HCT116 (cell line): ENCODE measurements around the gene DDX3X. TPM values are rescaled to one million over a fixed set of nuclear protein-coding genes. Genes with fewer than 3 reads are reported as not detected.
"Not testable (repeated sequence)": the region's sequence is repeated elsewhere in the genome, so short reads cannot be mapped to it uniquely, and the experiment has no call there.

ENCODE experiments used
- ATAC-seq: fragments of 200-7000 bp; cut with Tn5 transposase; 2 replicates; pipeline ENCODE4 v1.9.1; 2020; ENCODE audit warnings: mild to moderate bottlenecking, moderate library complexity
- BruUV-seq: library from RNA; stranded (reverse); fragments of 400-500 nt; replicated peaks from 2 replicates; lab custom pipeline; 2021; lab: Mats Ljungman, UMichigan
- CTCF ChIA-PET: fragments of 300-600 bp; sonication (Branson Sonifier 250); formaldehyde crosslinking; loops from one replicate; lab custom pipeline; 2021; ENCODE audit warnings: antibody characterized with exemption; lab: Charles Lee
- POLR2A ChIA-PET: fragments of 300-600, 350-600 bp; sonication (Branson Sonifier 250); formaldehyde crosslinking; loops from one replicate; lab custom pipeline; 2021; ENCODE audit warnings: antibody characterized with exemption; lab: Charles Lee
- RAD21 ChIA-PET, 2 experiments: fragments of 300-600 bp; sonication (Branson Sonifier 250); formaldehyde crosslinking; loops; one replicate each; lab custom pipeline; 2023; ENCODE audit warnings: low total read pairs in 2 of 2; ENCODE audit not compliant: uncharacterized antibody in 2 of 2, unreplicated experiment in 2 of 2, low non-redundant PET in 1 of 2; lab: Charles Lee
- DNase-seq: peaks from one replicate; pipeline ENCODE4 v3.0.0-alpha.2; 2010; ENCODE audit warnings: low read depth, low spot score
- H2AFZ ChIP-seq: fragments of 200-600 bp; shearing (Covaris generic), sonication (generic); 2 replicates; pipeline ENCODE4 v1.6.1; 2017; ENCODE audit warnings: low read depth, mixed run types, mixed read lengths, antibody characterized with exemption, low read length; ENCODE audit not compliant: poor library complexity, severe bottlenecking
- H3K27ac ChIP-seq: 2 replicates; pipeline ENCODE4 v1.5.1; 2012; ENCODE audit warnings: low read depth, low read length
- H3K27me3 ChIP-seq: fragments of 200-600 bp; sonication (generic); 2 replicates; pipeline ENCODE4 v1.6.1; 2016; ENCODE audit warnings: mixed run types, low read length, mixed read lengths; ENCODE audit not compliant: insufficient read depth
- H3K36me3 ChIP-seq, 2 experiments: fragments of 200-500 bp in 1 of 2; fragments of 200-600 bp in 1 of 2; sonication (Bioruptor generic) in 1 of 2; sonication (generic) in 1 of 2; 2 replicates each; pipeline versions ENCODE4 v1.5.1 to v1.6.1; 2014 to 2016; ENCODE audit warnings: low read length in 2 of 2, inconsistent platforms in 1 of 2, mixed read lengths in 1 of 2, mixed run types in 1 of 2; ENCODE audit not compliant: insufficient read depth in 2 of 2, control insufficient read depth in 1 of 2
- H3K4me1 ChIP-seq, 2 experiments: fragments of 200-600 bp in 1 of 2; sonication (generic) in 1 of 2; 2 replicates each; pipeline versions ENCODE4 v1.5.1 to v1.6.1; 2012 to 2017; ENCODE audit warnings: low read length in 2 of 2, inconsistent platforms in 1 of 2, mild to moderate bottlenecking in 1 of 2, mixed read lengths in 1 of 2, mixed run types in 1 of 2, moderate library complexity in 1 of 2; ENCODE audit not compliant: insufficient read depth in 2 of 2, control insufficient read depth in 1 of 2
- H3K4me2 ChIP-seq: fragments of 200-600 bp; sonication (generic); 2 replicates; pipeline ENCODE4 v1.6.1; 2017; ENCODE audit warnings: mixed run types, low read length, mixed read lengths
- H3K4me3 ChIP-seq, 2 experiments: fragments of 200-600 bp in 1 of 2; sonication (generic) in 1 of 2; replicated peaks in 1 of 2; 2 replicates each; pipeline ENCODE4 v1.5.1; 2011 to 2016; ENCODE audit warnings: low read length in 2 of 2, control low read depth in 1 of 2, low read depth in 1 of 2, mild to moderate bottlenecking in 1 of 2, mixed read lengths in 1 of 2, mixed run types in 1 of 2
- H3K79me2 ChIP-seq: fragments of 200-600 bp; sonication (generic); 2 replicates; pipeline ENCODE4 v1.6.1; 2017; ENCODE audit warnings: mild to moderate bottlenecking, mixed run types, low read length, moderate library complexity, mixed read lengths; ENCODE audit not compliant: insufficient read depth
- H3K9ac ChIP-seq: fragments of 200-600 bp; sonication (generic); 2 replicates; pipeline ENCODE4 v1.6.1; 2016; ENCODE audit warnings: low read length, mixed read lengths
- H3K9me2 ChIP-seq: fragments of 200-600 bp; sonication (generic), shearing (Covaris generic); 2 replicates; pipeline ENCODE4 v1.6.1; 2017; ENCODE audit warnings: mixed run types, mild to moderate bottlenecking, moderate library complexity; ENCODE audit not compliant: insufficient read depth
- H3K9me3 ChIP-seq, 2 experiments: fragments of 200-500 bp in 1 of 2; fragments of 200-600 bp in 1 of 2; sonication (Bioruptor generic) in 1 of 2; sonication (generic) in 1 of 2; 2 replicates each; pipeline ENCODE4 v1.6.1; 2014 to 2017; ENCODE audit warnings: low read length in 2 of 2, mixed read lengths in 2 of 2, inconsistent platforms in 1 of 2, low read depth in 1 of 2, mild to moderate bottlenecking in 1 of 2, mixed run types in 1 of 2, moderate library complexity in 1 of 2; ENCODE audit not compliant: control insufficient read depth in 1 of 2, insufficient read depth in 1 of 2
- H4K20me1 ChIP-seq: fragments of 200-600 bp; sonication (generic), shearing (Covaris generic); 2 replicates; pipeline ENCODE4 v1.6.1; 2017; ENCODE audit warnings: mixed run types, mild to moderate bottlenecking, moderate library complexity; ENCODE audit not compliant: insufficient read depth
- JUND ChIP-seq: IDR thresholded peaks from 2 replicates; pipeline ENCODE4 v1.6.1; 2012
- POLR2AphosphoS5 ChIP-seq: IDR thresholded peaks from 2 replicates; pipeline ENCODE4 v1.6.1; 2011; ENCODE audit warnings: mild to moderate bottlenecking, low read depth, low read length, moderate library complexity
- intact Hi-C: fragments of 100-400 bp; cut with micrococcal nuclease; formaldehyde crosslinking; loops from 2 replicates; pipeline ENCODE4 v1.10.0; 2022
- total RNA-seq: library from RNA; stranded (reverse); gene quantifications from one replicate; pipeline ENCODE4 v1.2.1, GENCODE V29; 2021; ENCODE audit not compliant: unreplicated experiment

The DDX3X gene
- total RNA-seq, 1 experiment from 2014 or later: 253 TPM

DNA sequence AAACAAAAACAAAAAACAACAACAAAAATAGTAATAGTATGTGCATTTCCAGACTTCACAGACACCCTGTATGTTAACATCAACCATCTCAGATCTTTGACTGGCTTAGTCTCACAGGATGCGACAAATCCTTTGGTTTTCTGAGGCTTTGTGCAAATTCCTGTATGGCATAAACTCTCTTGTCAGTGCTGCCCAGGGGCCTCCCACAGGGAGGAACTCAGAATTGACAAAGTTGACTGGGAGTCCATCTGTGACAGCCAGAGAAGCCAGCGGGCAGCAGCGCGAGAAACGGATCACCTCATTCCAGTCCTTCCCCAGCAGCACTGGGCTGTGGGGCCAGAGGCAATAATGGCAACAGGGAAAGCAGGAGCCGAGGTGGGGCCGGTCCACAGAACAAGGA, 19.1 kb upstream of the DDX3X start:
- H3K4me1 ChIP-seq: no peaks in the 10 kb centered on the region
- TF ChIP-seq POLR2AphosphoS5 (no peak), JUND (no peak)
- TF ChIP-seq, all 23 proteins: peak for 0
- no peak overlapping the region for H3K27ac ChIP-seq
- H3K9me2 ChIP-seq: no peaks in the 10 kb centered on the region
- BruUV-seq: no TSS peak
- CTCF ChIA-PET: no interaction called here
- H3K9ac ChIP-seq: no peak overlapping the region
- H3K27me3 ChIP-seq: no peaks in the 10 kb centered on the region
- no peaks in the 10 kb centered on the region for H3K79me2 ChIP-seq
- no peak for DNase-seq
- no peaks in the 10 kb centered on the region for H3K36me3 ChIP-seq
- H2AFZ ChIP-seq: no peak overlapping the region
- no peaks in the 10 kb centered on the region for H3K9me3 ChIP-seq
- H3K4me3 ChIP-seq: no peak overlapping the region
- POLR2A ChIA-PET: no interaction called here
- H3K4me2 ChIP-seq: no peak overlapping the region
- RAD21 ChIA-PET: no interaction called here
- intact Hi-C loops: no loop called here
- H4K20me1 ChIP-seq: no peaks in the 10 kb centered on the region
- no peak for ATAC-seq

DNA sequence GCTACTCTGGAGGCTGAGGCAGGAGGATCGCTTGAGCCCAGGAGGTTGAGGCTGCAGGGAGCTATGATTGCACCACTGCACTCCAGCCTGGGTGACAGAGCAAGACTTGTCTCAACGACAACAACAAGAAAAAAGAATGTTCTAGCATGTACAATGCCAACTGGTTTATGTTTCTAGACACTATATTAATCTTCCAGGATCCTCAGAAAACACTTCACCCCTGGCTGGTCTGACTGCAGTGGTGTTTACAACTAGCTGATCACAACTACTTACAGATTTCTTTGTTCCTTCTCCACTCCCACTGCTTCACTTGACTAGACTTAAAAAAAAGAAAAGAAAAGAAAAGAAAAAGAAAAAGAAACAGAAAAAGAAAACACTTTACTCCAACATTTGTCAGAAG, 17.7 kb upstream of the DDX3X start:
- H3K9me3 ChIP-seq, H3K27ac ChIP-seq, H4K20me1 ChIP-seq, H3K79me2 ChIP-seq, H3K4me3 ChIP-seq, BruUV-seq, RAD21 ChIA-PET, H3K4me1 ChIP-seq, POLR2A ChIA-PET, H3K9ac ChIP-seq, H3K4me2 ChIP-seq, H2AFZ ChIP-seq, H3K36me3 ChIP-seq, intact Hi-C loops, CTCF ChIA-PET, H3K27me3 ChIP-seq, DNase-seq, ATAC-seq, H3K9me2 ChIP-seq: not testable (repeated sequence)
